RWPE1 (cell line): ENCODE data around the gene WDR4.
"Not testable (repeated sequence)": the region's sequence is repeated elsewhere in the genome, so short reads cannot be mapped to it uniquely, and the experiment has no call there.

ENCODE experiments used
- CTCF ChIA-PET: fragments of 350-600 bp; sonication (Branson Sonifier 250); formaldehyde crosslinking; extraction: SDS; loops from one replicate; lab custom pipeline; 2021; lab: Yijun Ruan, JAX
- POLR2A ChIA-PET: fragments of 400-600 bp; formaldehyde crosslinking; extraction: SDS; loops from one replicate; lab custom pipeline; 2020; ENCODE audit warnings: antibody characterized with exemption; ENCODE audit not compliant: low non-redundant PET; lab: Yijun Ruan, JAX
- DNase-seq: peaks from one replicate; pipeline ENCODE4 v3.0.0; 2012; ENCODE audit warnings: low spot score
- H3K27ac ChIP-seq: fragments of 450-650 bp; 2 replicates; pipeline ENCODE4 v1.5.1; 2017
- CTCF ChIP-seq: fragments of 450-650 bp; conservative IDR thresholded peaks from 2 replicates; pipeline ENCODE4 v1.5.1; 2017; ENCODE audit warnings: low read depth, mild to moderate bottlenecking

Gene WDR4

GRCh38 chr21:42841156-42841915 lies 38.0 kb downstream of the WDR4 start:
- ChIA-PET CTCF (interaction anchor here (0.6 kb wide), 1 partner anchor 245 kb away, joined by 3 read pairs; no protein-coding TSS in a partner anchor), POLR2A (interaction anchor here (0.5 kb wide), 1 partner anchor 648 kb away, joined by 3 read pairs; no protein-coding TSS in a partner anchor)
- no peak for TF ChIP-seq CTCF
- no peak overlapping the region for H3K27ac ChIP-seq
- no peak for DNase-seq

GRCh38 chr21:42840411-42841155 lies 38.8 kb downstream of the WDR4 start:
- ChIA-PET CTCF (no interaction called here), POLR2A (no interaction called here)
- no peak for DNase-seq
- no peak overlapping the region for H3K27ac ChIP-seq
- no peak for TF ChIP-seq CTCF

GRCh38 chr21:42839271-42840231 lies 39.8 kb downstream of the WDR4 start:
- CTCF ChIA-PET = no interaction called here
- POLR2A ChIA-PET = no interaction called here

GRCh38 chr21:42838212-42838690 lies 41.1 kb downstream of the WDR4 start:
- CTCF ChIA-PET = interaction anchor here (0.8 kb wide), 1 partner anchor 20 kb away, joined by 3 read pairs; no protein-coding TSS in a partner anchor
- H3K27ac ChIP-seq, POLR2A ChIA-PET, DNase-seq: not testable (repeated sequence)

More at GRCh38 chr21:42839271-42840231, 39.8 kb downstream of the WDR4 start:
- no peak overlapping the region for H3K27ac ChIP-seq
- DNase-seq = no peak
- no peak for TF ChIP-seq CTCF

- ChIA-PET POLR2A (no interaction called here), CTCF (no interaction called here)
- no peak for DNase-seq
- no peak overlapping the region for H3K27ac ChIP-seq
- TF ChIP-seq CTCF = no peak
Measured at GRCh38 chr21:42837421-42838211, 41.7 kb downstream of the WDR4 start.

- POLR2A ChIA-PET = no interaction called here
- TF ChIP-seq CTCF = no peak
- no peak overlapping the region for H3K27ac ChIP-seq
- CTCF ChIA-PET = no interaction called here
- DNase-seq = no peak
Measured at GRCh38 chr21:42836767-42837301, 42.5 kb downstream of the WDR4 start.
